HG03460 (cell line): ENCODE measurements around the gene RDH5.

ENCODE experiments used
- ATAC-seq: cut with Tn5 transposase; IDR thresholded peaks from one replicate; pipeline ENCODE4 v1.9.1; 2021; ENCODE audit not compliant: unreplicated experiment

RDH5 gene

DNA sequence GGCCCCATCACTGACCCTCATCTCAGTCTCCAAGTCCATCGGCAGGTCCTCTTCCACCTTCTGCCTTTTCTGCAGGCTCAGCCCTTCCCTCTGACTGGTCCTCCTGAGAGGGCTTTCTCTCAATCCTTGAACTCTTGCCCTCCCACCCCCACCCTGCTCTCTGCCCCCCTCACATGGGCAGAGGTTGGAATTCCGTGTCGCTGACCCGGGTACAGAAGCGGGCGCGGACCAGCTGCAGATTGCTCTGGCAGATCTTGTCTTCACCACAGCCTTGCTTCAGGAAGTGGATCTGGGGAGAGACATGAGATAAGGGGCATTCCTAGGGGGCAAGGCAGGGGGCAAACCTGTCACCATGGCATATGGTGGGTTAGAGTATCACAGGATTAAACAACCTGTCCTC is 24.8 kb upstream of the RDH5 start:
- no peak for ATAC-seq

GRCh38 chr12:55696141-55696540 is 24.1 kb upstream of the RDH5 start:
- ATAC-seq, result no peak

GRCh38 chr12:55696796-55697462 is 23.3 kb upstream of the RDH5 start:
- ATAC-seq, result no peak

DNA sequence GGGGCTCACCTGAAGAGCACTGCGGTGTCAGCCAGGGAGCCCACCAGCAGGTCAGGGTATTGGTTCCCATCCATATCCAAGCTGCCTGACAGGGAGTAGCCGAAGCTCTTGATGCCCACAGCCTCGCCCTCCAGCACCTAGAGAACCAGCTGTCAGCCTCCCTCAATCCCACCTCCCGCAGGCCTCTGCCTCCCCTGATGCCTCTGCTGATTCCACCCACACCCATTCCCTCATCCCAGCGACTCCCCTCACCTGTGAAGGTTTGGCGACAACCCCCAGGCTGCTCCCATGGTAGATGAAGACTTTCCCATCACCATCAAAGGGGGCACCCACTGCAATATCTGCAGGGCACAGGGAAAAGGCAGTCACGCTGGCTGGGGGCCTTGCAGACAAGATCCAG is 22.5 kb upstream of the RDH5 start:
- no peak for ATAC-seq

DNA sequence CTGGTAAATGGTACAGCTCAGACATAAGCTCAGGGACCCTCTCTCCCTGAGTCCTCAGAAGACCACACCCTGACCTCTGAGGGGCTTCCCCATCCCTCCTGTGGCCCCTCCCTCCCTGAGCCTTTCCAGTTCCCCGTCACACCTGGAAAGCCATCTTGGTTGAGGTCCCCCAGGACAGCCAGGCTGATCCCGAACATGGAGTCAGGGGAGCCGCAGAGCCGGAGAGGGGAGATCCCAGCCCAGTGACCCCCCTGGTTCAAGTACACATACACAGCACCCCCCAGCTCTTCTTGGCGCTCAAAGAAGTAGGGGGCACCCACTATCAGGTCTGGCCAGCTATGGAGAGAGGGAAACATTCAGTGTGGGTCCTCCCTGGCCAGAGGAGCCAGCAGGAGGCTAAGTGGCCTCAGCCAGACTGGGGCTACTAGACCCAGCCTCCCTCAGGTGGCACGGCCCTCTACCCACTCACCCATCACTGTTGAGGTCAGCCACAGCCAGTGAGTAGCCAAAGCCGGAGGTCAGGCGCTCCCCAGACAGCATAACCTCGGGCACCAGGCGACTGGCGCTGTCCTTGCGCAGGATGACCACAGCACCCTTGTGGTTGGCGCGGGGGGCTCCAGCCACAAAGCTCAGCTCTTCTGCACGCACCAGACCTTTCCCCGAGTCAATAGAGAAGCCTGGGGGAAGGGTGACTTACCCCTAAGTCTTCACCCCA is 21.8 kb upstream of the RDH5 start:
- ATAC-seq, result no peak

DNA sequence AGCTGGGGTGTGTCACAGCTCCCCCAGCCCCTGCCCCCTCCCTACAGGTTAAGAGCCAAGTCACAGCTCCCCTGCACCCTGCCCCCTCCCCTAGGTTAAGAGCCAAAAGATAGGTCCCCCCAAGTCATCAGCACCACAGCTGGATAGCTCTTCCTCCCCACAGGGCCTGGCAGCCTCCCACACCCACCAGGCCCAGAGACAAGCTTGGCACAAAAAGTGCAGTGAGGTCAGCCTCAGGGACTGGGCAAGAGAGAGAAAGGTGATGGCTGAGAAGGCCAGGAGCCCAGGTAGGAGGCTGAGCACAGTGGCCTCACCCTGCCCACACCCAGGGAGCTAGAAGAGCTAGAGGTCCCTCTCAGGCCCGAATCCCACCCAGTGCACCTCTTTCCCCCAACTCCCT is 21.2 kb upstream of the RDH5 start:
- ATAC-seq, result no peak

- no peak for ATAC-seq
Observed at GRCh38 chr12:55699471-55700055, 20.6 kb upstream of the RDH5 start.

DNA sequence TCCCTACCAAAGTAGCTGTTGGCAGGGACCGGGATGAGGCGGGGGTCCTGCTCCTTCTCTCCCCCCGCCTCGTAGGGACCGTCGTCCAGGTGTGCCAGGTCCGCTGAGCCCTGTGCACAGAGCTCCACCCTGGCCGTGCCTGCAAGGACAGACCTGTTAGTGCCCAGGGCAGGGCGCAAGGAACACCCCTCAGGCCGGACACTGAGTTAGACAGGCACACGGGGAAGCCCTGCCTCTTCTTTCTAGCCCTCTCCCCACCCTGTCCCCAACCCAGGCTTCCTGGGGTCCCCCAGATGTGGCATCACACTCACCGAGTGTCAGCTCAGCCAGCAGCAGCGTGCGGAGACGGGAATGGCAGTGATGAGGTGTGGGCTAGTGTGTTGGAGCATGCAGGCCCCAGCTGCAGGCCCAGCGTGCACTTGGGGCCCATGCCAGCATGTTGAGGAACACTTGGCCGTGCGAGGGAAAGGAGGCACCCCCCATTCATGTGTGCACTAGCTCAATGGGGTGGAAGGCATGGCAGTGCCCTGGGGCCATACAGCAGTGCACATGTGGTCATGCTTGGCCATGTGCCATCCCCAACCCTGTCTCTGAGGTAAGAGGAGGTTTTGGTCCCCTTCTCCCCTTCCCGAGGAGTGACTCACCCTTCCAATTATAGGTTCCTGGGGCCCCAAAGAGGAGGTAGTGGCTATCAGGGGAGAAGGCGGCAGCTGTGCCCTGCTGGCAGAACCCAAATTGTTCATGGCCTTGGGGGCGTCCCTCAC is 19.8 kb upstream of the RDH5 start:
- no peak for ATAC-seq

- no peak for ATAC-seq
Observed at GRCh38 chr12:55702861-55703260, 17.3 kb upstream of the RDH5 start.

GRCh38 chr12:55703288-55703687 is 16.9 kb upstream of the RDH5 start:
- no peak for ATAC-seq

- no peak for ATAC-seq
Observed at GRCh38 chr12:55703901-55704761, 16.1 kb upstream of the RDH5 start.

- ATAC-seq, result no peak
Observed at GRCh38 chr12:55704824-55705718, 15.1 kb upstream of the RDH5 start.

DNA sequence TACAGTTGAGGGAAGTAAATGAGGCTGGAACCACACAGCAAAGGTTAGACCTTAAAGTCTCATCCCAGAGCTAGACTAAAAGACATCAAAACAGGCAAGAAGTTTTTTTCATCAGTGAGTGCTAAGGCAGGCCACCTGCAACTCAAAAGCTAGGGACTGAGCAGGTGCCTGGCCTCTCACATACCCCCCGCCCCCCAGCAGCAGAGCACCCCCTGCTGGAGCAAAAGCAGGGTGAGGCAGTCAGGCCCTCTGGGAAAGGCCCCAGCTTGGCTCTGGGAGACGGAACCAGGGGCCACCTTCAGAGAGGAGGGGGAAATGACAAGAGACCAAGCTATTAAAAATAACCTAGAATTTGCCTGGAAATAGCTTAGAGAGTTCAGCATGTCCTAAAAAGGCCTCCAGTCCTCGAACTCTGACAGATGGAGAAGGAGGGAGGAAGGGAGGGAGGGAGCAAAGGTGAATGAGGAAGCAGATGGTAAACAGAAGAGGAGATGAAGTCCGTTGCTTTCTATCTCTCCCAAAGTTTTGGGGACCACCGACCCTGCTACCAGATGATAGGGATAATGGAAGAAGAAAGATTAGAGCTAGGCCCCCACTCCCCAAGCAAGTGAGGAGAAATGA is 14.3 kb upstream of the RDH5 start:
- ATAC-seq, result no peak

- no peak for ATAC-seq
Observed at GRCh38 chr12:55706568-55707218, 13.5 kb upstream of the RDH5 start.

- ATAC-seq, result no peak
Observed at GRCh38 chr12:55707219-55707671, 12.9 kb upstream of the RDH5 start.

DNA sequence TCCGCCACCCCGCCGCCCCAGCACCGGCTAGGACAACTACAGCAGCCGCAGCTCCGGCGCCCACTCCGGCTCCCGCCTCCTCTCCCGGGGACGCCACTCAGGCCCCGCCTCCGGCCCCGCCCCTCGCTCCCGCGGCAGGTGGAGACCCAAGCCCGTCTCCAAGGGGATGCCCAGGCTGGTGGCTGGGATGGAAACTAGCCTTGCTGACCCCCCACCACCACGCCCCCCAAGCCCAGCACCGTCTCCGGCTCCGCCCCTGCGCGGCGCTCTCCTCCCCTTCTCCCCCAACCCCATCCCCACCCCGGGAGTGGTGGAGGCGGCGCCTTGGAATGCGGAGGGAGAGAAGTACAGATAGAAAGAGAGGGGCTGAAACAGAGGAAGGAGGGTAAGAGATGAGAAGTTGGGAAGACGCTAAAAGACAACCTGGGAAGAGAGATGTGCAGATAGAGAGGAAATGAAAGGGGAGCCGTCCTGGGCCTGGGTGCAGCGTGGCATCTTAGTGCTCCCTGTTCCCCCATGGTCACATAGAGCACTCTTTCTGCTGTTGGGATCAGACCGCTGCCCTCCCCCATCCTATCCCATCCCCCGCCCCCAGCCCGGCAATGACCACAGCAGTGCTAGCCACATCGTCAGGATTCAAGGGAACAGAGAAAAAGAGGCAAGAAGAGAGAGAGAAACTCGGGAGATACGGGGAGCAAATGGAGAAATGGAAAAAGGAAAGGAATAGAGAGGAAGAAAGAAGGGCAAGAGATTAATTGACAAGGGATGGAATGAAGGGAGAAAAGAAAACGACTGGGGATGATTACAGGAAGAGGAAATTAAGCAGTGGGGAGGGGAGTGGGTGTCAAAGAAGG is 12.1 kb upstream of the RDH5 start, which contains the start of gene ITGA7:
TSS of gene ITGA7 (minus strand) at position 64 of the 854 bp plus-strand sequence. CDS start 222 bp downstream, outside the sequence.
- peak; percentile 62 for ATAC-seq

DNA sequence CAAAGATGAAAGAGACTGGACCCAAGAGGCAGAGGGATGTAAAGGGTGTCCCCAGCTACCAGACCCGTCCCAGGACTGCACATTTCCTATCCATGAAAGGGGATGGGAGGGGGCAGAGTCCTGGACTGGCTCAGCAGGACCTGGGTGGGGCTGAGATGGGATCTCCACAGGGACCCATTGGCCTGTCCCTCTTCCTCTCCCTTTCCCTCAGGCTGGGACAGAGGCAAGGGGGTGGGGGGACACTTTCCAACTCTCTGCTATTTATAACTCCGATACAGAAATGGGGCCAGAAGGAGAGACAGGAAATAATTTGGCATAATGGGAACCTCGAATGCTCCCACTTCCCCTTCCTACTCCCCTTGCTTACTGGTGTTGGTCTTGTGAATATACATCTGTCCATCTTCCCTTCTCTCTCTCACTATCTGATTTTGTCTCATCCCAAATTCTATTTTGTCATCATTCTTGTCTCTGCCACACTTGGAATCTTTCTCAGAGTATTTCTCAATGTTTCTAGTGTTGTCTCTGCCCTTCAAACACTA is 11.4 kb upstream of the RDH5 start:
- no peak for ATAC-seq
